Stomach smooth muscle (tissue), 2 donors: ENCODE results near the gene OR5AN1.

Experiments
- H3K27ac ChIP-seq: one replicate; pipeline ENCODE4 v1.7.0; 2013; ENCODE audit warnings: mild to moderate bottlenecking, low read length, inconsistent platforms
- H3K27me3 ChIP-seq, 2 donors: one replicate each; pipeline ENCODE4 v1.7.0; 2013; ENCODE audit warnings: low read length in 2 of 2; ENCODE audit not compliant: insufficient read depth in 2 of 2, control insufficient read depth in 1 of 2
- H3K36me3 ChIP-seq, 2 donors: one replicate each; pipeline ENCODE4 v1.7.0; 2013; ENCODE audit warnings: low read length in 2 of 2; ENCODE audit not compliant: control insufficient read depth in 2 of 2, insufficient read depth in 2 of 2
- H3K4me1 ChIP-seq: one replicate; pipeline ENCODE4 v1.7.0; 2013; ENCODE audit warnings: low read length; ENCODE audit not compliant: control insufficient read depth, insufficient read depth
- H3K4me3 ChIP-seq, 2 donors: one replicate each; pipeline ENCODE4 v1.7.0; 2013; ENCODE audit warnings: low read length in 2 of 2
- H3K9ac ChIP-seq, 2 donors: one replicate each; pipeline ENCODE4 v1.7.0; 2013; ENCODE audit warnings: low read length in 2 of 2, mild to moderate bottlenecking in 1 of 2
- H3K9me3 ChIP-seq, 2 donors: one replicate each; pipeline ENCODE4 v1.7.0; 2013; ENCODE audit warnings: low read length in 2 of 2; ENCODE audit not compliant: control insufficient read depth in 2 of 2
- donor health status: healthy.
- donor health status: Pancreatic carcinoma.

OR5AN1 gene

GRCh38 chr11:59380263-59381059 is 21.8 kb downstream of the OR5AN1 start:
- Histone ChIP-seq H3K4me1 (no peaks in the 10 kb centered on the region), H3K9ac (no peak overlapping the region), H3K36me3 (no peaks in the 10 kb centered on the region), H3K4me3 (peak overlapping the region in 1 of 2 donors; percentile 19), H3K9me3 (no peaks in the 10 kb centered on the region), H3K27ac (no peak overlapping the region), H3K27me3 (no peaks in the 10 kb centered on the region)

GRCh38 chr11:59394186-59394585 is 35.5 kb downstream of the OR5AN1 start:
- Histone ChIP-seq H3K4me1 (no peaks in the 10 kb centered on the region), H3K27me3 (no peaks in the 10 kb centered on the region), H3K27ac (no peak overlapping the region), H3K4me3 (no peak overlapping the region), H3K9me3 (no peaks in the 10 kb centered on the region), H3K9ac (no peak overlapping the region), H3K36me3 (no peaks in the 10 kb centered on the region)

- H3K4me3 ChIP-seq: no peak overlapping the region
- H3K36me3 ChIP-seq: no peaks in the 10 kb centered on the region
- H3K27me3 ChIP-seq: no peaks in the 10 kb centered on the region
- H3K9me3 ChIP-seq: no peaks in the 10 kb centered on the region
- no peak overlapping the region for H3K9ac ChIP-seq
- H3K4me1 ChIP-seq: no peaks in the 10 kb centered on the region
- H3K27ac ChIP-seq: no peak overlapping the region
These were observed 42.0 kb downstream of the OR5AN1 start for GRCh38 chr11:59400461-59401261.

GRCh38 chr11:59401262-59401552 is 42.5 kb downstream of the OR5AN1 start:
- no peaks in the 10 kb centered on the region for H3K9me3 ChIP-seq
- H3K9ac ChIP-seq: no peak overlapping the region
- H3K4me3 ChIP-seq: no peak overlapping the region
- H3K27me3 ChIP-seq: no peaks in the 10 kb centered on the region
- no peak overlapping the region for H3K27ac ChIP-seq
- H3K4me1 ChIP-seq: no peaks in the 10 kb centered on the region
- no peaks in the 10 kb centered on the region for H3K36me3 ChIP-seq

- no peaks in the 10 kb centered on the region for H3K4me1 ChIP-seq
- H3K4me3 ChIP-seq: no peak overlapping the region
- H3K27me3 ChIP-seq: no peaks in the 10 kb centered on the region
- no peak overlapping the region for H3K9ac ChIP-seq
- no peak overlapping the region for H3K27ac ChIP-seq
- no peaks in the 10 kb centered on the region for H3K9me3 ChIP-seq
- no peaks in the 10 kb centered on the region for H3K36me3 ChIP-seq
These were observed 44.9 kb downstream of the OR5AN1 start for GRCh38 chr11:59403546-59403945.

- H3K4me3 ChIP-seq: no peak overlapping the region
- no peaks in the 10 kb centered on the region for H3K9me3 ChIP-seq
- no peak overlapping the region for H3K9ac ChIP-seq
- no peak overlapping the region for H3K27ac ChIP-seq
- H3K27me3 ChIP-seq: no peaks in the 10 kb centered on the region
- H3K36me3 ChIP-seq: no peaks in the 10 kb centered on the region
- H3K4me1 ChIP-seq: no peaks in the 10 kb centered on the region
These were observed 55.0 kb downstream of the OR5AN1 start for GRCh38 chr11:59413646-59414045.

GRCh38 chr11:59415111-59415510 is 56.4 kb downstream of the OR5AN1 start:
- Histone ChIP-seq H3K4me1 (no peaks in the 10 kb centered on the region), H3K9me3 (no peaks in the 10 kb centered on the region), H3K27ac (no peak overlapping the region), H3K4me3 (no peak overlapping the region), H3K27me3 (no peaks in the 10 kb centered on the region), H3K9ac (no peak overlapping the region), H3K36me3 (no peaks in the 10 kb centered on the region)

GRCh38 chr11:59416613-59417012 is 57.9 kb downstream of the OR5AN1 start:
- Histone ChIP-seq H3K4me3 (no peak overlapping the region), H3K9ac (no peak overlapping the region), H3K4me1 (no peaks in the 10 kb centered on the region), H3K27ac (no peak overlapping the region), H3K36me3 (no peaks in the 10 kb centered on the region), H3K27me3 (no peaks in the 10 kb centered on the region), H3K9me3 (no peaks in the 10 kb centered on the region)

GRCh38 chr11:59417023-59417422 is 58.3 kb downstream of the OR5AN1 start:
- Histone ChIP-seq H3K9me3 (no peaks in the 10 kb centered on the region), H3K36me3 (no peaks in the 10 kb centered on the region), H3K9ac (no peak overlapping the region), H3K4me3 (no peak overlapping the region), H3K4me1 (no peaks in the 10 kb centered on the region), H3K27me3 (no peaks in the 10 kb centered on the region), H3K27ac (no peak overlapping the region)

- H3K4me1 ChIP-seq: no peaks in the 10 kb centered on the region
- no peaks in the 10 kb centered on the region for H3K27me3 ChIP-seq
- no peaks in the 10 kb centered on the region for H3K36me3 ChIP-seq
These were observed 59.5 kb downstream of the OR5AN1 start for GRCh38 chr11:59418156-59418555.

More at GRCh38 chr11:59418156-59418555, 59.5 kb downstream of the OR5AN1 start:
- no peak overlapping the region for H3K9ac ChIP-seq
- no peak overlapping the region for H3K27ac ChIP-seq
- H3K4me3 ChIP-seq: no peak overlapping the region
- no peaks in the 10 kb centered on the region for H3K9me3 ChIP-seq
